Fibroblast of mammary gland (primary cell): ENCODE results near the gene ZNF443.
"Not testable (repeated sequence)": the region's sequence is repeated elsewhere in the genome, so short reads cannot be mapped to it uniquely, and the experiment has no call there.

Source experiments
- DNase-seq: peaks from one replicate; pipeline ENCODE4 v3.0.0-alpha.2; 2010; ENCODE audit warnings: low read depth
- H3K4me3 ChIP-seq: 2 replicates; pipeline ENCODE4 v1.5.1; 2011; ENCODE audit warnings: low read depth, mild to moderate bottlenecking, low read length, moderate library complexity; ENCODE audit not compliant: control insufficient read depth
- TF ChIP-seq, protein P1 (sequence below): conservative IDR thresholded peaks from 2 replicates; pipeline ENCODE4 v1.5.1; 2011; ENCODE audit warnings: low read depth, low read length, inconsistent platforms; ENCODE audit not compliant: control insufficient read depth, insufficient read depth

The ZNF443 gene

DNA sequence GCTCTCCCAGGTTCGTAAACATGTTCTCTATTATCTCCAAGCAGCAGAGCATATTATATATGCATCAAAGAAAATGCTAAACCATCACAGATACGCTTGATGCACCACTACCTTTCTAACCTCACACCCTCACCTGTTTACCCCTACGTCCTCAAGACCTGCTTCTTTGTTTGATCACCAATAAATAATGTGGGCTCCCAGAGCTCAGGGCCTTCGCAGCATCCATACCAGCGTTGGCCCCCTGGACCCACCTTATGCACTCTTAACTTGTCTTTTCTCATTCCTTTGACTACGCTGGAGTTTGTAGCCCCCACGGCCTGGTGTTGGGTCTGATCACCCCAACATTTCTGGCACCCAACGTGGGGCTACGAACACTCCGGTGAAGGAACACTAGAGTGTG is 10.0 kb upstream of the ZNF443 start:
- no peak for DNase-seq
- TF ChIP-seq, protein P1, sequence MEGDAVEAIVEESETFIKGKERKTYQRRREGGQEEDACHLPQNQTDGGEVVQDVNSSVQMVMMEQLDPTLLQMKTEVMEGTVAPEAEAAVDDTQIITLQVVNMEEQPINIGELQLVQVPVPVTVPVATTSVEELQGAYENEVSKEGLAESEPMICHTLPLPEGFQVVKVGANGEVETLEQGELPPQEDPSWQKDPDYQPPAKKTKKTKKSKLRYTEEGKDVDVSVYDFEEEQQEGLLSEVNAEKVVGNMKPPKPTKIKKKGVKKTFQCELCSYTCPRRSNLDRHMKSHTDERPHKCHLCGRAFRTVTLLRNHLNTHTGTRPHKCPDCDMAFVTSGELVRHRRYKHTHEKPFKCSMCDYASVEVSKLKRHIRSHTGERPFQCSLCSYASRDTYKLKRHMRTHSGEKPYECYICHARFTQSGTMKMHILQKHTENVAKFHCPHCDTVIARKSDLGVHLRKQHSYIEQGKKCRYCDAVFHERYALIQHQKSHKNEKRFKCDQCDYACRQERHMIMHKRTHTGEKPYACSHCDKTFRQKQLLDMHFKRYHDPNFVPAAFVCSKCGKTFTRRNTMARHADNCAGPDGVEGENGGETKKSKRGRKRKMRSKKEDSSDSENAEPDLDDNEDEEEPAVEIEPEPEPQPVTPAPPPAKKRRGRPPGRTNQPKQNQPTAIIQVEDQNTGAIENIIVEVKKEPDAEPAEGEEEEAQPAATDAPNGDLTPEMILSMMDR: no peak
- no peak overlapping the region for H3K4me3 ChIP-seq

DNA sequence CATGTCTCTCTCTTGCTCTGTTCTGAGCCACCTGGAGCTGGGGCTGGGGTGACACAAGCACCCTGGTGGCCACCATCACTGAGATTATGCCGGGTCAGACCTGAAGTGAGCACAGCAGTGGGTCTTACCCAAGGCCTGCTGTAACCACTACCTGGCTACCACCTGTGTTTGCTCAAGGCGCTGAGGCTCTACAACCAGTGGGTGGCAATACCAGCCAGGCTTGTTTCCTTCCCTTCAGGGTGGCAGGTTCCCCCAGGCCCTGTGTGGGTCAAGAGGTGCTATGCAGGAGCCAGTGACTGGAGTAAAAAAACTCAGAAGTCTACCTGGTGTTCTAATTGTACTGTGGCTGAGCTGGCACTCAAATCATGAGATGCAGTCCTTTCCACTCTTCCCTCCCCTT is 8.0 kb upstream of the ZNF443 start:
- DNase-seq: no peak
- H3K4me3 ChIP-seq: no peak overlapping the region
- TF ChIP-seq, protein P1: no peak

DNA sequence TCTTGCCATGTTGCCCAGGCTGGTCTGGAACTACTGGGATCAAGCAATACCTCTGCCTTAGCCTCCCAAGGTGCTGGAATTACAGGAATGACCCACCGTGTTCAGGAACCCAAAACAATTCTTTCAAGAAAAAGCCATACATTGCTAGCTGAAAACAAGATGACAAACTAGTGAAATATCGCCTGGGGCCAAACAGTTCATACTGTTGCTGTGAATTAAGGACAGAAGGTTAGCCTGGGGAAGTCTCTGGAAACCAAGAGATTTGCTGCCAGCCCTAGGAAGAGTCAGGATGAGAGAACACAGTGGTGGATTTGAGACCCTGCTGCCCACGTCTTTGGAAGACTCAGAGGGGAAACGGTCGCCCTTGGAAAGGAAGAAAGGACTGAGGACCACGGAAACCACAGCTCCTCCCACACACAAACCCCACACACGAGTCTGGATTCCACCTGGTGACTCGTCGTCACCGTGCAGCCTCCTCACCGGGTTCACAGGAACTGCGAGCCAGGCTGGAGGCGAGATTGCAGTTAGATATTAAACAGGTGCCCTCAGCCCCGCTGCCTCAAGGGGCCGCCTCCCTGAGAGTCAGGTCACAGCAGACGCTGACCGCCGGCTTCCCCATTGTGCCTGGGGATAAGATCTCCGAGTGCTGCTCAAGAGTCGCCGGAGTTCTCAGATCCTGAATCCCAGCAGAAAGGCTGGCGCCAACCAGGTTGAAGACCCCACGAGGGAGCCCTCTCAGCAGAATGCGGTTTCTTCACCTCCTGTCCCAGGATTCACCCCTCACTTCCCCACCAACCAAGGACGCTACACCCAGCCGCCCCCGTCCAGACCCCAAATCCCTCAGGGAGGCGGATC is 908 bp downstream of the ZNF443 start:
- H3K4me3 ChIP-seq: peak overlapping the region; percentile 81
- not testable (repeated sequence) for DNase-seq

DNA sequence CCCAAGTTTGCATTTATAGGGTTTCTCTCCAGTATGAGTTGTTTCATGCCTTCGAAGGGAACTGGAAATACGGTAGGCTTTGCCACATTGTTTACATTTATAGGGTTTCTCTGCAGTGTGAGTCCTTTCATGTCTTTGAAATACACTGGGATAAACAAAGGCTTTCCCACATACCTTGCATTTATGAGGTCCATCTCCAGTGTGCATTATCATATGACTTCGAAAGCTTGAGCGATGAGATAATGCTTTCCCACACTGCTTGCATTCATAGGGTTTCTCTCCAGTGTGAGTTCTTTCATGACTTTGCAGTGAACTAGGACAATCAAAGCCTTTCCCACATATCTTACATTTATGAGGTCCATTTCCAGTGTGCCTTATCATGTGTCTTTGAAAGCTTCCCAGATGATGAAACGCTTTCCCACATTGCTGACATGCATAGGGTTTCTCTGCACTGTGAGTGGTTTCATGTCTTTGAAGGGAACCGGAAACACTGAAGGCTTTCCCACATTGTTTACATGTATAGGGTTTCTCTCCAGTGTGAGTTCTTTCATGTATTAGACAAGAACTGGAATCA is 10.0 kb downstream of the ZNF443 start:
- H3K4me3 ChIP-seq, DNase-seq: not testable (repeated sequence)

DNA sequence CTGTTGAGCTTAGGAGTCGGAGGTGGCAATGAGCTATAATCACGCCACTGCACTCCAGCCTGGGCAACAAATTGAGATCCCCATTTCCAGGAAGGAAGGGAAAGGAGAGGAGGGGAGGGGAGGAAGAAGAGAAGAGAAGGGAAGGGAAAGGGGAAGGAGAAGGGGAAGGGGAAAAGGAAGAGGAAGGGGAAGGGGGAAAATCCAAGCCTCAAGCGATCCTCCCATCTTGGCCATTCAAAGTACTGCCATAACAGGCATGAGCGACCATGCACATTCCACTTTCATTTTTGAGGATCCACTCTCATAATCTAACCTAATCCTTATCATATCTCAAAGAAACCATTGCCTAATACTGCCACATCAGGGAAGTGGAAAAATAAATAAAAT is 14.9 kb downstream of the ZNF443 start:
- H3K4me3 ChIP-seq: no peak overlapping the region
- no peak for DNase-seq
- TF ChIP-seq, protein P1: no peak

DNA sequence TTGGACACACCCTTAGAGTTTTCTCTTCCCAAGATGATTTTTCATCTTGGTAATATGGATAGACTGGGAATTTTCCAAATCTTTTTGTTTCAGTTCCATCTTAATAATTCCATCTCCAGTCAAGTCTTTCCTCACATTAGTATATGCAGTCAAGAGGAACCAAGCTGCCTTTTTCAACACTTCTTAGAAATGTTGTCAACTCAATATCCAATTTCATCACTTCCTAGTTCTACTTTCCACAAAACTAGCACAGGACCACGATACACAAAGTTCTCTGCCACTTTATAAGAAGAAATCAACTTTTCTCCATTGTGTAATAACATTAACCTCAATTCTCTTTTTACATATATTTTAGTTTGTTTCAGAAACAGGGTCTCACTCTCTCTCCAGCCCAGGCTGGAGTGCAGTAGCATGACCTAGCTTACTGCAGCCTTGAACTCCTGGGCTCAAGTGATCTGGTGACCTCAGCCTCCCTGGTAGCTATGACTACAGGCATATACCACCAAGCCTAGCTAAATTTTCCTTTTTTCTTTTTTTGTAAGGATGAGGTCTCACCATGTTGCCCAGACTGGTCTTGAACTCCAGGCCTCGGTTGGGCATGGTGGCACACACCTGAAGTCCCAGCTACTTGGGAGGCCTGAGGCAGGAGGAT is 15.5 kb downstream of the ZNF443 start:
- no peak for DNase-seq
- no peak overlapping the region for H3K4me3 ChIP-seq
- TF ChIP-seq, protein P1: no peak

DNA sequence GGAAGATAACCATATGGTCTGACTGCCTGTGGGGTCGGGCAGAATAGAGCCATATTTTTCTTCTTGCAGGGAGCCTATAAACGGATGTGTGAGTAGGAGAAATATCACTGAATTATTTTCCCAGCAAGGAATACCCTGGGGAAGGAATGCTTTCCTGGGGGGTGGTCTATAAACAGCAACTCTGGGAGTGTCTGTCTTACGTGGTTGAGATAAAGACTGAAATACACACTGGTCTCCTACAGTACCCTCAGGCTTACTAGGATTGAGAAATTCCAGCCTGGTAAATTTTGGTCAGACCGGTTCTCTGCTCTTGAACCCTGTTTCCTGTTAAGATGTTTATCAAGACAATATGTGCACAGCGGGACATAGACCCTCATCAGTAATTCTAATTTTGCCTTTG is 23.5 kb downstream of the ZNF443 start:
- DNase-seq, H3K4me3 ChIP-seq: not testable (repeated sequence)

DNA sequence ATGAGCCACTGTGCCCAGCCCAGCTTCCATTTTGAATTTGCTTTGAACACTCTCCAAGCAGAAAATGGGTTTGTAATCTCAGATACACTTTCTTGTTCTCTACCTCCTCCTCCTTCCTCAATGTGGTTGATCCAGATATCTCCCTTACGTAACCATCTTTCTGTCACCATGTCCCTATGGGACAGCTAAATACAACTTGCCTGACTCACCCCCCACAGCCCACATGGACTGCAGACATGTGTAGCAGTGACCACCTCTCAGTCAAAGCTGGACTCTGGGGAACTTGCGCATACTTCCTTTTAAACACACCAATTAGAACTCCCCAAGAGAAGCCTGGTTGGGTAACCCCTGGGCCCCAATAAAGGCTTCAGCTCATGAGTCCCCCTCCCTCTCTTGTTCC is 28.9 kb downstream of the ZNF443 start:
- TF ChIP-seq, protein P1: no peak
- no peak overlapping the region for H3K4me3 ChIP-seq
- peak; percentile 2 for DNase-seq
